GM12875 (cell line): ENCODE measurements around the gene PET100.

Source experiments
- H3K4me3 ChIP-seq: one replicate; pipeline ENCODE4 v1.5.1; 2011; ENCODE audit warnings: low read depth, low read length, control low read depth
- TF ChIP-seq, protein P1 (sequence below): IDR thresholded peaks from 2 replicates; pipeline ENCODE4 v1.5.1; 2011; ENCODE audit warnings: low read depth, mild to moderate bottlenecking, control low read depth, inconsistent platforms, low read length, moderate library complexity, borderline replicate concordance; ENCODE audit not compliant: insufficient read depth

Gene PET100

DNA sequence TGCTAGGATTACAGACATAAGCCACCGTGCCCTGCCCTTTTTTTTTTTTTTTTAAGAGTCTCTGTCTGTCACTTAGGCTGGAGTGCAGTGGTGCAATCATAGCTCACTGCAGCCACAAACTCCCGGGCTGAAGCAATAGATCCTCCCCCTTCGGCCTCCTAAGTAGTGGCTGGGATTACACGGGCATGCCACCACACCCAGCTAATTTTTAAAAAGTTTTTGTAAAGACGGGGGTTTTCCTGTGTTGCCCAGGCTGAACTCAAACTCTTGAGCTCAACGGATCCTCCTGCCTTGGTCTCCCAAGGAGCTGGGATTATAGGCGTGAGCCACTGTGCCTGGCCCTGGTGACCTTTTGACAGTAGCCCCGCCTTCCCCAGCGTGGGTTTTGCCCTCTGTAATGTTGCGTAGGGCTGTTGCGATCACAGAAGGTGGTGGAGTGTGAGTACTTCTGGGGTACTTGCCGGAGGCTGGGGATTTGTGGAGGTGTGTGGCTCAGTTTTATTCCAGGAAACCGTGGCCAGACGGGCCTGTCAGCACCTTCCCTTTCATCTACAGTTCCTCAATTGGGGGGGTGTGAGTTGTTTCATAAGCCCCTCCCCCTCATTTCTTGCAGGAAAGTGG, 27.6 kb downstream of the PET100 start:
- TF ChIP-seq, protein P1, sequence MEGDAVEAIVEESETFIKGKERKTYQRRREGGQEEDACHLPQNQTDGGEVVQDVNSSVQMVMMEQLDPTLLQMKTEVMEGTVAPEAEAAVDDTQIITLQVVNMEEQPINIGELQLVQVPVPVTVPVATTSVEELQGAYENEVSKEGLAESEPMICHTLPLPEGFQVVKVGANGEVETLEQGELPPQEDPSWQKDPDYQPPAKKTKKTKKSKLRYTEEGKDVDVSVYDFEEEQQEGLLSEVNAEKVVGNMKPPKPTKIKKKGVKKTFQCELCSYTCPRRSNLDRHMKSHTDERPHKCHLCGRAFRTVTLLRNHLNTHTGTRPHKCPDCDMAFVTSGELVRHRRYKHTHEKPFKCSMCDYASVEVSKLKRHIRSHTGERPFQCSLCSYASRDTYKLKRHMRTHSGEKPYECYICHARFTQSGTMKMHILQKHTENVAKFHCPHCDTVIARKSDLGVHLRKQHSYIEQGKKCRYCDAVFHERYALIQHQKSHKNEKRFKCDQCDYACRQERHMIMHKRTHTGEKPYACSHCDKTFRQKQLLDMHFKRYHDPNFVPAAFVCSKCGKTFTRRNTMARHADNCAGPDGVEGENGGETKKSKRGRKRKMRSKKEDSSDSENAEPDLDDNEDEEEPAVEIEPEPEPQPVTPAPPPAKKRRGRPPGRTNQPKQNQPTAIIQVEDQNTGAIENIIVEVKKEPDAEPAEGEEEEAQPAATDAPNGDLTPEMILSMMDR: no peak
- no peak overlapping the region for H3K4me3 ChIP-seq

DNA sequence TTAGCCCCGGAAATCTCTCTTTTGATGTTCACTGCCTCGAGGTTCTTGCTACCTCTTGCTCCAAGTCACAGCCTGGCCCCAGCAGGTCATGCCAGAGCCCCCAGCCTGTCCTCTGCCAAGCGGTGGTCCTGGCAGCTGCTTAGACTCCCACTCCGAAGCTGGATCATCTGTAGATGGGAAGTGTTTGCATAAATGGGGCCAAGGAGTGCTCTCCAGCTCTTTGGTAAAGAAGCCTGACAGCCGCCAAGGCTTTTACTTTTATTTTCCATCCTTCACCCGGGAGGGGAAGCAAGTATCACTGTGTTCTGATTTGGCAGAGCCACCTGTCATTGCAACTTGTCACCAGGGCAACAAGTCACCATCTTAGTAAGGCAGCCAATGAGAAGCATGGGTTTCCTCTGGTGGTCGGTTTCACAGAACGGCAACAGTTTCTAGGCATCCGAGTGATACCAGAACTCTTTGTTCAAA, 28.7 kb downstream of the PET100 start:
- TF ChIP-seq, protein P1: no peak
- peak overlapping the region; percentile 48 for H3K4me3 ChIP-seq

DNA sequence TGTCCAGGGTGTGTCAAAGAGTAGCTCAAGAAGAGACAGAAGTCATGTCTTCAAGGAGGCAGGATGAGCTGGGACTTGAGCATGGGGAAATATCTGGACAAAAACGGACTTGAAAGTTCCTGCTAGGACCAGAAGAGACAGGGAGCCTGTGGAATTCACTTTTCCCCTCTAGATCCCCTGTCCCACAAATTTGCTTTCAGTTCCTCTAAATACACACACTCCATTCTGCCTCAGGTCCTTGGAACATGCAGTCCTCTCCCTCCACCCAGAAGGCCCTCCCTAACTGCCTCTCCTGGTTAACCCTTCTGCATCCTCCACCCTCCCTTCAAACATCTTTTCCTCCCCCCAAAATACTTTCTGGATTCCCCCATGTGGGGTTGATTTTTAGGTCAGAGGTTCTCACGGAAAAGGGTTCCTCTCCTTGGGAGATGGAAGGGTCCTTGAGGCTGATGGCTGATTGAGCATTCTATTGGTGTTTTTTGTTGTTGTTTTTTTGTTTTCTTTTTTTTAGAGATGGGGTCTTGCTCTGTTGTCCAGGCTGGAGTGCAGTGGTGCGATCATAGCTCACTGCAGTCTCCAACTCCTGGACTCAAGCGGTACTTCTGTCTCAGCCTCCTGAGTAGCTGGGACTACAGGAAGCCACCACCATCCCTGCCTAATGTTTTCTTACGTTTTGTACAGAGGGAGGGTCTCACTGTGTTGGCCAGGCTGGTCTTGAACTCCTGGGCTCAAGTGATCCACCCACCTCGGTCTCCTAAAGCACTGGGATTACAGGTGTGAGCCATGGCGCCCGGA, 32.3 kb downstream of the PET100 start:
- H3K4me3 ChIP-seq: no peak overlapping the region
- TF ChIP-seq, protein P1: no peak

DNA sequence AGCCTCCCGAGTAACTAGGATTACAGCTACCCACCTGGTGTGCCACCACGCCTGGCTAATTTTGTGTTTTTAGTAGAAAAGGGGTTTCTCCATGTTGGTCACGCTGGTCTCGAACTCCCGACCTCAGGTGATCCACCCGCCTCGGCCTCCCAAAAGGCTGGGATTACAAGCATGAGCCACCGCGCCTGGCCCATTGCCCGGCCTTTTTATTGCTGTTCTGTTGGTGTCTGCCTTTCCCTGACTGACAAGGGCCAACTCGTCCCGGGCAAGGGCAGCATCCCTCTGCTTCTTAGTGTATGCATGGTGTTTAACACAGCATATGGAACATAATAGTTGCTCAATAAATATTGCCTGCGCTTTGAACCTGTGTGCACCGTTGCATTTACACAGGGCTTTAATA, 33.1 kb downstream of the PET100 start:
- TF ChIP-seq, protein P1: no peak

DNA sequence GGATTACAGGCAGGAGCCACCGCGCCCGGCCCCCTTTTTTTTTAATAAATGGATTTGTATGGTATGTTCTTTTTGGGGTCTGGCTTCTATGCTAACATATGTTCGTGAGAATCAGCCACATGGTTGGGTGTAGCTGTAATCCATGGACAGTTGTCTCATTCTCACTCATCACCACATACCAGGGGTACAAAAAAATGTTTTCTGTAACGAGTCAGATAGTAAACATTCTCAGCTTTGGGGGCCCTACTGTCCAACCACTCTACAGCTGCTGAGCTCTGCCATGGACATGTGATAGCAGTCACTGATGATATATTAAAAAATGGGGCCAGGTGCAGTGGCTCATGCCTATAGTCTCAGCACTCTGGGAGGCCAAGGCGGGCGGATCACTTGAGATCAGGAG, 34.1 kb downstream of the PET100 start:
- no peak overlapping the region for H3K4me3 ChIP-seq
- TF ChIP-seq, protein P1: no peak

More for the DNA sequence above, 33.1 kb downstream of the PET100 start:
- no peak overlapping the region for H3K4me3 ChIP-seq

DNA sequence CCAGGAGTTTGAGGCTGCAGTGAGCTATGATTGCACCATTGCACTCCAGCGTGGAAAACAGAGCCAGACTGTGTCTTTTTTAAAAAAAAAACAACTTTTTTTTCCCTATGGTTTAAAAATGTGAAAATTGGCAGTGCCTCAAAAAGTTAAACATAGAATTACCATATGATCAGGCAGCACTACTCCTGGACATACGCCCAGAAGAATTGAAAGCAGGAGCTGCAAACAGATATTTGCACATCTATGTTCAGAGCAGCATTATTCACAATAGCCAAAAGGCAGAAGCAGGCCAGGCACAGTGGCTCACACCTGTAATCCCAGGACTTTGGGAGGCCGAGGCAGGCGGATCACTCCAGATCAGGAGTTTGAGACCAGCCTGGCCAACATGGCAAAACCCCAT, 35.5 kb downstream of the PET100 start:
- H3K4me3 ChIP-seq: no peak overlapping the region
- TF ChIP-seq, protein P1: no peak

DNA sequence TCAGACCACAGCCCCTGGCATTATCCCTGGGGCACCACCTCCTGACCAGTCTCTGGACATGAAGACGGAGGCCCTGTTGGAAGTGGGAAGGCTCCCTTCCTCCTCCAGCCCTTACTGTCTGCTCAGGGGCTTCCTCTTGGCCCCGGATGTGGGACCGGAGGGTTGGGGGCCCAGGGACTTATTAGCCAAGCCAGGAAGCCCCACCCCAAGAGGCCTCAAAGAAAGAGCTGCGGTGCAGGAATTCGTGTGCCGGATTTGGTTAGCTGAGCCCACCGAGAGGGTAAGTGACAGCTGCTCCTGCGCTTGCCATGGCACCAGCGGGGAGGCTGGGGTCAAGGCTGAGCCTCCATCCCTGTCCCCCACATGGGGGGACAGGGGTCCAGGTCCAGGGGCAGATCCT, 39.2 kb downstream of the PET100 start, which contains the start of gene RETN:
Gene RETN (plus strand): TSS at position 208 of the 400 bp plus-strand sequence. CDS start 278 bp downstream, outside the sequence.
- TF ChIP-seq, protein P1: no peak
- H3K4me3 ChIP-seq: no peak within 1 kb of the TSS
